ENCODE data around the gene PFN1.

PFN1 gene

GRCh38 chr17:4948166-4948930, at the start of gene PFN1:
TSS of gene PFN1 (minus strand) at chr17:4948530. CDS start at chr17:4948394, 136 bp downstream.
- peaks cover 23% of the 10 kb centered on the region for H3K4me1 ChIP-seq (ENCODE audit: control insufficient read depth, insufficient read depth, low read length)

GRCh38 chr17:4997302-4998026, 49.1 kb upstream of the PFN1 start, which contains the start of the genes INCA1 and KIF1C:
TSS of gene INCA1 (minus strand) at chr17:4997522. CDS start at chr17:4994437, 3,085 bp downstream.
TSS of gene KIF1C (plus strand) at chr17:4997950. CDS start at chr17:5000247, 2,297 bp downstream.
- H3K36me3 ChIP-seq (ENCODE audit: control insufficient read depth, insufficient read depth, low read length): peaks cover 14% of the 10 kb centered on the region
- peak within 1 kb of the TSS; percentile 76 for H3K9ac ChIP-seq (ENCODE audit: low read length)
- H3K27me3 ChIP-seq (ENCODE audit: control insufficient read depth, insufficient read depth, low read length): no peaks in the 10 kb centered on the region
- H3K4me3 ChIP-seq (ENCODE audit: low read length): peak within 1 kb of the TSS; percentile 92
- H3K27ac ChIP-seq (ENCODE audit: low read depth, low read length): peak within 1 kb of the TSS; percentile 95
- H3K4me1 ChIP-seq (ENCODE audit: control insufficient read depth, insufficient read depth, low read length): peaks cover 12% of the 10 kb centered on the region

More at GRCh38 chr17:4948166-4948930, at the start of gene PFN1:
- Histone ChIP-seq H3K4me3 (ENCODE audit: low read length) (peak within 1 kb of the TSS; percentile 98), H3K27me3 (ENCODE audit: control insufficient read depth, insufficient read depth, low read length) (no peaks in the 10 kb centered on the region), H3K27ac (ENCODE audit: low read depth, low read length) (peak within 1 kb of the TSS; percentile 99), H3K36me3 (ENCODE audit: control insufficient read depth, insufficient read depth, low read length) (peaks cover 24% of the 10 kb centered on the region), H3K9ac (ENCODE audit: low read length) (peak within 1 kb of the TSS; percentile 96)

DNA sequence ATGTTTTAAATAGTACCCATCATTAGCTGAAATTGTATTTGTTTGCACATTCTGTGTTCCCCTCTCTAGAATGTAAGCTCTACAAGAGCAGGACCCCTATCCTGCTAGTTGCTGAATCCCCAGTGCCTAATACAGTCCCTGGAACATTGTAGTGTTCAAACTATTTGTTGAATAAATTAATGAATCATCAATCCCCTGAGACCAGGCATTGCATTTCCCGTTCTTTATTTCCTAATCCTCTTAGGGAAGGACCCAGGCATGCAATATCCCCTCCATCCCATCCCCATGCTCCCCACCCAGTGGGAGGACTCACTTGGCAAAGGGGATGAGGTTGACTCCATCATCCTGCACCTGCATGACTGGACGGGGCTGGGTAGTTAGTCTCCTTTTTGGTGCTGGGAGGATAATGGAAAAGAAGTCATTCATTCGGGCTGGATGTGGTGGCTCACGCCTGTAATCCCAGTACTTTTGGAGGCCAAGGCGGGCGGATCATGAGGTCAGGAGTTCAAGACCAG, 45.8 kb upstream of the PFN1 start:
- H3K27me3 ChIP-seq (ENCODE audit: control insufficient read depth, insufficient read depth, low read length): no peaks in the 10 kb centered on the region
- no peak overlapping the region for H3K27ac ChIP-seq (ENCODE audit: low read depth, low read length)
- no peaks in the 10 kb centered on the region for H3K36me3 ChIP-seq (ENCODE audit: control insufficient read depth, insufficient read depth, low read length)
- peaks cover 3% of the 10 kb centered on the region for H3K4me1 ChIP-seq (ENCODE audit: control insufficient read depth, insufficient read depth, low read length)
- H3K9ac ChIP-seq (ENCODE audit: low read length): no peak overlapping the region
- H3K4me3 ChIP-seq (ENCODE audit: low read length): no peak overlapping the region

DNA sequence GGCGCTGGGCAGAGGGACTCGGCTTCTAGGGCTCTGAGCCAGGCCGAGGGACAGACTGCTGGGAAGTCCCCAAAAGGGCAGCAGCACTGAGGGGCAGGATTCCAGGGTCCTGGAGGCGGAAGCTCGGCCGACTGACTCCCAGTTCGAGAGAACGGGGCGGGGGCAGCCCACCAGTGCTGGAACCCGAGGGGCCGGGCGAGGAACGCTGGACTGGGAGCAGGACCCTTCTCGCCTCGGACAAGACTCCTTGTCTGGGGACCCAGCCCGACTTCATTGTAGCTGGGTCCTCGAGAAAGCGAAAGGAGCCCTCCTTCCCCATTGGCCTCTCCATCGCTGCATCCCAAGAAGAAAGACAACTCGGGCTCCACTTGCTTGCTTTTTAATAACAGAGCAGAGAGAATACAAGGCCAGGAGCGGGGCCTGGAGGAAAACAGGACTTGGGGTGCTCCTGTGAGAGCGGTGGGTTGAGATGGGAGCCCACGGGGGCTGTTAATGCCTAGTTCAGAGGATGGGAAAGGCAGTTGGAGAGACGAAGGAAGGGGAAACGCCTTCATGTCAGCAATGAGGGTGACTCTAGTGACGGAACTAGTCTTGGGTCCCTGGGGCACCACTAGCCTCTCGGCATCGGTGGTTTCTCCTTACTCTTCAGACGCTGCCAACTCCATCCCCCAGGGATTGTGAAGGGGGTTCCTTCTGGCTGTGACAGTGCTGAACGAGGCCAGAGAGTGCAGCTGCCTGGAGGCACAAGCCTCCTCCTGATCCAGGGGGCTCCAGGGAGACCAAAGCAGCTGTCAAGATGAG, 39.6 kb upstream of the PFN1 start:
- H3K27me3 ChIP-seq (ENCODE audit: control insufficient read depth, insufficient read depth, low read length): no peaks in the 10 kb centered on the region
- H3K36me3 ChIP-seq (ENCODE audit: control insufficient read depth, insufficient read depth, low read length): no peaks in the 10 kb centered on the region
- peak overlapping the region; percentile 93 for H3K9ac ChIP-seq (ENCODE audit: low read length)
- peak overlapping the region; percentile 94 for H3K4me3 ChIP-seq (ENCODE audit: low read length)
- peaks cover 7% of the 10 kb centered on the region for H3K4me1 ChIP-seq (ENCODE audit: control insufficient read depth, insufficient read depth, low read length)
- H3K27ac ChIP-seq (ENCODE audit: low read depth, low read length): peak overlapping the region; percentile 89

DNA sequence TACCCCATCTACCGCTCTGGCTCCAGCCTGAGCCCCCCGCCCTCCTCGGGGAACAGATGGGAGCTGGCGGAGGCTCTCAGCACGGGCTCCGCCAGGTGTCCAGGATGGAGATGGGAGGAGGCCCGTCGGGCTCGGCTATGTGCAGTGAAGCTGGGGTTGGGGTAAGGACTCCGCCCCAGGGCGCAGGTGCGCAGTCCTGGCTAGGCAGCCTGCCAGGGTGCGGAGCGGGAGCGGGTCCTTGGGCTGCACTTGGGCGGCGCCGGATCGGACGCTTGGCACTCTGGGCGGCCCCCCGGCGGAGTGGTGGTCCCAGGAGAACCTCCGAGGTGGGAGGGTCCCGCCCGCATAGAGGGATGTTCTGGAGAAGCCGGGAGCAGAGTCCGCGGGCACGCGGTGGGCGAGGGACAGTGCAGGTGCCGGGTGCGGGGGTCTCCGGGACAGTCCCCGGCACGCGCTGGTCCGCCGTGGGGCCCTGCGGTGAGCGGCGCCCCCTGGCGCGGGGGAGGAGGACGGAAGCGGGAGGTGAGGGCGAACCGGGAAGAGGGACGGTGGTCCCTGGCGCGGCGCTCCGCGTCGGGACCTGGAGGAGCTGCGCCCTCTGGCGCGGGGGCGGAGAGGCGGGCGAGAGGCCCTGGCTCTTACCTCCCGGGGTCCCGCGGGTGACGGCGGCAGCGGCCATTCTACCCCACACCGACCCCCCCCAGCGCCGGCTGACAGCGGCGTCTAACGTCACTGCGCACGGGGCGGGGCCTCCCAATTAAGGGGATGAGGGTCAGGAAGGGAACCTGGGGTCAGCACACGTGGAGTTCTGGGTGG, 38.8 kb upstream of the PFN1 start, which contains the start of gene CAMTA2:
CAMTA2 (minus strand) TSS at position 725 of the 816 bp plus-strand sequence. CDS start 1,453 bp downstream, outside the sequence.
- Histone ChIP-seq H3K9ac (ENCODE audit: low read length) (peak within 1 kb of the TSS; percentile 97), H3K4me3 (ENCODE audit: low read length) (peak within 1 kb of the TSS; percentile 94), H3K4me1 (ENCODE audit: control insufficient read depth, insufficient read depth, low read length) (peaks cover 7% of the 10 kb centered on the region), H3K27ac (ENCODE audit: low read depth, low read length) (peak within 1 kb of the TSS; percentile 89), H3K27me3 (ENCODE audit: control insufficient read depth, insufficient read depth, low read length) (no peaks in the 10 kb centered on the region), H3K36me3 (ENCODE audit: control insufficient read depth, insufficient read depth, low read length) (peaks cover 5% of the 10 kb centered on the region)

DNA sequence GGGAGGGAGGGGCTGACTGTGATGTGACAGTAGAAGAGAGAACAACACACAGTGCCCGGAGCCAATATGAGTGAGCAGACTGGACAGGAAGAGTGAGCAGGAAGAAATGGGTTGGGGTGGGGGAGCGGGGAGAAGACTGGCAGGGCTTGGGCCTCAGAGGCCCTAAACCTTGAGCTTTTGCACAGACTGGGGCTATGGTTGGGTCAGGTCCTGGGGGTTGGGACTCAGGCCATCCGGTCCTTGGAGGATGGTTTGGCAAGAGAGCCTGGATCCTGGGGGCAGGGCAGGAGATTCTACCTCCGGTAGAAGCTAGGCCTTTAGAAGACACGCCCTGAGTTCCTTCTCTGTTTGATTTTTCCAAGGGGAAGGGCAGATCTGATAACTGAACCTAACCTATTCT, 38.1 kb upstream of the PFN1 start:
- H3K9ac ChIP-seq (ENCODE audit: low read length): peak overlapping the region; percentile 97
- peaks cover 5% of the 10 kb centered on the region for H3K36me3 ChIP-seq (ENCODE audit: control insufficient read depth, insufficient read depth, low read length)
- H3K27ac ChIP-seq (ENCODE audit: low read depth, low read length): peak overlapping the region; percentile 89
- H3K4me1 ChIP-seq (ENCODE audit: control insufficient read depth, insufficient read depth, low read length): peaks cover 7% of the 10 kb centered on the region
- H3K4me3 ChIP-seq (ENCODE audit: low read length): peak overlapping the region; percentile 94
- H3K27me3 ChIP-seq (ENCODE audit: control insufficient read depth, insufficient read depth, low read length): no peaks in the 10 kb centered on the region

GRCh38 chr17:4982305-4982704, 34.0 kb upstream of the PFN1 start:
- no peak overlapping the region for H3K4me3 ChIP-seq (ENCODE audit: low read length)
- no peak overlapping the region for H3K27ac ChIP-seq (ENCODE audit: low read depth, low read length)
- no peak overlapping the region for H3K9ac ChIP-seq (ENCODE audit: low read length)
- no peaks in the 10 kb centered on the region for H3K27me3 ChIP-seq (ENCODE audit: control insufficient read depth, insufficient read depth, low read length)
- H3K4me1 ChIP-seq (ENCODE audit: control insufficient read depth, insufficient read depth, low read length): no peaks in the 10 kb centered on the region
- H3K36me3 ChIP-seq (ENCODE audit: control insufficient read depth, insufficient read depth, low read length): peaks cover 18% of the 10 kb centered on the region

GRCh38 chr17:4980644-4981216, 32.4 kb upstream of the PFN1 start:
- Histone ChIP-seq H3K4me3 (ENCODE audit: low read length) (no peak overlapping the region), H3K9ac (ENCODE audit: low read length) (no peak overlapping the region), H3K27ac (ENCODE audit: low read depth, low read length) (no peak overlapping the region), H3K27me3 (ENCODE audit: control insufficient read depth, insufficient read depth, low read length) (no peaks in the 10 kb centered on the region), H3K36me3 (ENCODE audit: control insufficient read depth, insufficient read depth, low read length) (peaks cover 24% of the 10 kb centered on the region), H3K4me1 (ENCODE audit: control insufficient read depth, insufficient read depth, low read length) (no peaks in the 10 kb centered on the region)

- Histone ChIP-seq H3K4me3 (ENCODE audit: low read length) (no peak overlapping the region), H3K4me1 (ENCODE audit: control insufficient read depth, insufficient read depth, low read length) (no peaks in the 10 kb centered on the region), H3K27ac (ENCODE audit: low read depth, low read length) (no peak overlapping the region), H3K9ac (ENCODE audit: low read length) (no peak overlapping the region), H3K36me3 (ENCODE audit: control insufficient read depth, insufficient read depth, low read length) (peaks cover 29% of the 10 kb centered on the region), H3K27me3 (ENCODE audit: control insufficient read depth, insufficient read depth, low read length) (no peaks in the 10 kb centered on the region)
These were observed 30.4 kb upstream of the PFN1 start for GRCh38 chr17:4978726-4979125.

DNA sequence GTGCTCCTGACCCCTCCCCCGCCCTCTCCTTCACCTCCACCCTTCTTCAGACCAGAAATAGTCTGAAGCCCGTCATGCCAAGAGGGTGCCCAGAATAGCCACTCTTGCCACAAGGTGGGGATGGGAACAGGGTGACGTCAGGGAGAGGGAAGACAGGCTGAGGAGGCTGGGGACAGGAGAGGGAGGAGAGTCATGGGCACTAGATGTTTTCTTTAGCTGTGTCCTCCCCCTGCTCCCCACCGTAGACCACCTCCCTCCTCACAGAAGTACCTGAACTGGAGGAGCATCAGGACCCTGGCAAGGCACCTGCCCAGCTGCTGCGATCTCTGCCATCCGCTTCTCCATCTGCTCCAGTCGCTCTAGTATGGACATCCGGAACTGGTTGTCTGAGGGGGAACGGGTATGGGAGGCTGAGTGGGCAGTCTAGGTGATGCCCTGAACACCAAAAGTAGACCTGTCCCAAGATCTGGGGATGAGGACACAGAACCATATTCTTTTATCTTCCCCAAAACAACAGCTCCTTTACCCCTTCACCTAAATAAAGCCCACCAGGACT, 25.9 kb upstream of the PFN1 start:
- Histone ChIP-seq H3K27ac (ENCODE audit: low read depth, low read length) (no peak overlapping the region), H3K4me3 (ENCODE audit: low read length) (no peak overlapping the region), H3K4me1 (ENCODE audit: control insufficient read depth, insufficient read depth, low read length) (peaks cover 8% of the 10 kb centered on the region), H3K9ac (ENCODE audit: low read length) (no peak overlapping the region), H3K36me3 (ENCODE audit: control insufficient read depth, insufficient read depth, low read length) (peaks cover 36% of the 10 kb centered on the region), H3K27me3 (ENCODE audit: control insufficient read depth, insufficient read depth, low read length) (no peaks in the 10 kb centered on the region)
